ENCODE data around the gene C1orf141. TPM values are rescaled to one million over a fixed set of nuclear protein-coding genes. Genes with fewer than 3 reads are reported as not detected.

C1orf141 gene
- total and polyA plus RNA-seq, 2 of the 8 experiments (the other 6 are each of a cell fraction or from before 2014, with no cell fraction given): not detected

DNA sequence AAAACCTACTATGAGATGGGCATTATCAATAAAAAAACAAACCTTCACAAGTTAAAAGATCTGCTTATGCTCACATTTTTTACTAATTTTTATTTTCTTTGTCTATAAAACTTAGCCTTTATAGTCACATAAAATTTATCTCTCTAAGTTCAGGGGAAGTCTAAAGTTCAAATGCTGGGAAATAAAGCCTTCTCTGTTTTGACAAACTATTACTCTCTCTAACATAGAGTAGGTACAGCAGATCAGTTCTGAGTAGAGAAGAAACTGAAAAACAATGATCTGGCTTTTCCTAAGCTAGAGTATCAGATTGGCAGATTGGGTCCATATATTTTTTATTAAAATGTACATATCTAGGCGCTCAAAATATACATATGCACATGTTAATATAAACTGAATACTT lies 31.2 kb downstream of the C1orf141 start:
- Histone ChIP-seq H3K9ac (replicated peaks in 1 of 4; ENCODE audit: extremely low read depth in 1 of 4, low read depth in 3 of 4, low read length in 3 of 4) (no peak overlapping the region), H4K5ac (ENCODE audit: insufficient read length, low read depth, low read length) (no peak overlapping the region), H3K36me3 (ENCODE audit: control insufficient read depth in 2 of 4, insufficient read depth in 4 of 4, low read length in 3 of 4) (no peaks in the 10 kb centered on the region), H2AFZ (ENCODE audit: low read length) (no peak overlapping the region), H4K20me1 (replicated peaks in 1 of 2; ENCODE audit: control insufficient read depth in 1 of 2, insufficient read depth in 2 of 2, low read length in 2 of 2) (no peaks in the 10 kb centered on the region), H3K27ac (ENCODE audit: low read depth, low read length) (no peak overlapping the region), H2BK120ac (replicated peaks; ENCODE audit: low read depth, low read length) (no peak overlapping the region), H3K79me2 (ENCODE audit: control insufficient read depth in 1 of 2, insufficient read depth in 2 of 2, low read length in 2 of 2) (no peaks in the 10 kb centered on the region), H4K8ac (ENCODE audit: extremely low read depth, insufficient read depth, low read length) (no peak overlapping the region), H3K23me2 (ENCODE audit: low read depth, low read length) (no peaks in the 10 kb centered on the region; the same call in 1 of the 2 replicates), H2BK15ac (ENCODE audit: low read length) (no peak overlapping the region), H3K79me1 (ENCODE audit: low read depth, low read length) (no peaks in the 10 kb centered on the region), H3K18ac (ENCODE audit: extremely low read depth, low read length) (no peak overlapping the region), H2BK5ac (ENCODE audit: low read depth, low read length) (no peak overlapping the region), H3K4ac (replicated peaks; ENCODE audit: insufficient read length, low read depth, low read length) (no peak overlapping the region), H2BK20ac (ENCODE audit: low read length) (no peak overlapping the region), H3K27me3 (replicated peaks in 1 of 4; ENCODE audit: control insufficient read depth in 3 of 4, extremely low read depth in 1 of 4, insufficient read depth in 3 of 4, low read length in 3 of 4) (no peaks in the 10 kb centered on the region), H2AK5ac (ENCODE audit: low read depth, low read length) (no peak overlapping the region), H3K23ac (ENCODE audit: insufficient read length) (no peak overlapping the region), H2BK12ac (ENCODE audit: low read depth, low read length) (no peak overlapping the region), H3K4me2 (ENCODE audit: insufficient read depth in 1 of 2, low read depth in 2 of 2, low read length in 2 of 2) (no peak overlapping the region), H3K14ac (ENCODE audit: insufficient read length) (no peak overlapping the region), H4K91ac (replicated peaks; ENCODE audit: insufficient read length, low read length) (no peak overlapping the region), H3K4me1 (replicated peaks in 1 of 4; ENCODE audit: control insufficient read depth in 3 of 4, insufficient read depth in 4 of 4, low read length in 3 of 4) (no peaks in the 10 kb centered on the region), H3K4me3 (ENCODE audit: extremely low read depth in 1 of 4, insufficient read depth in 2 of 4, low read depth in 3 of 4, low read length in 4 of 4) (no peak overlapping the region), H3K9me3 (ENCODE audit: insufficient read depth in 2 of 2, low read depth in 1 of 2, low read length in 1 of 2) (no peaks in the 10 kb centered on the region), H3K56ac (replicated peaks; ENCODE audit: insufficient read length, low read depth, low read length) (no peak overlapping the region)
- FAIRE-seq (no peak), DNase-seq (ENCODE audit: low read depth in 1 of 2, low spot score in 2 of 2) (no peak)
- TF ChIP-seq RAD21 (IDR thresholded peaks at IDR 0.05 in 1 of 2, conservative IDR thresholded peaks at IDR 0.05 in 1 of 2; ENCODE audit: low read depth in 2 of 2, low read length in 2 of 2) (no peak), NRF1 (IDR thresholded peaks at IDR 0.05; ENCODE audit: low read depth, low read length) (no peak), CBX8 (IDR thresholded peaks at IDR 0.05; ENCODE audit: borderline replicate concordance, low read depth, low read length) (no peak), SP4 (IDR thresholded peaks at IDR 0.05; ENCODE audit: low read length) (no peak)
- ChIA-PET CTCF (ENCODE audit: partially characterized antibody) (no interaction called here), POLR2A (ENCODE audit: partially characterized antibody) (no interaction called here)
- 97% methylated on average over 1 of the region's 1 CpG; no CpG with 5 or more reads in 1 of the 2 experiments for WGBS, 2 experiments (ENCODE audit: extremely low coverage in 1 of 2, insufficient coverage in 1 of 2, insufficient read length in 1 of 2, insufficient replicate concordance in 2 of 2, low coverage in 1 of 2, low lambda C conversion rate in 2 of 2, missing lambda C conversion rate in 1 of 2)

Measured in H1 (cell line).